ENCODE data around the gene IHH. TPM values are rescaled to one million over a fixed set of nuclear protein-coding genes. Genes with fewer than 3 reads are reported as not detected.
A peak's percentile ranks its signal among the peaks of the same experiment; 100 is the strongest.

The IHH gene
- total RNA-seq, 2 donors from 2014 or later, result 0.14 TPM; not detected in 1

DNA sequence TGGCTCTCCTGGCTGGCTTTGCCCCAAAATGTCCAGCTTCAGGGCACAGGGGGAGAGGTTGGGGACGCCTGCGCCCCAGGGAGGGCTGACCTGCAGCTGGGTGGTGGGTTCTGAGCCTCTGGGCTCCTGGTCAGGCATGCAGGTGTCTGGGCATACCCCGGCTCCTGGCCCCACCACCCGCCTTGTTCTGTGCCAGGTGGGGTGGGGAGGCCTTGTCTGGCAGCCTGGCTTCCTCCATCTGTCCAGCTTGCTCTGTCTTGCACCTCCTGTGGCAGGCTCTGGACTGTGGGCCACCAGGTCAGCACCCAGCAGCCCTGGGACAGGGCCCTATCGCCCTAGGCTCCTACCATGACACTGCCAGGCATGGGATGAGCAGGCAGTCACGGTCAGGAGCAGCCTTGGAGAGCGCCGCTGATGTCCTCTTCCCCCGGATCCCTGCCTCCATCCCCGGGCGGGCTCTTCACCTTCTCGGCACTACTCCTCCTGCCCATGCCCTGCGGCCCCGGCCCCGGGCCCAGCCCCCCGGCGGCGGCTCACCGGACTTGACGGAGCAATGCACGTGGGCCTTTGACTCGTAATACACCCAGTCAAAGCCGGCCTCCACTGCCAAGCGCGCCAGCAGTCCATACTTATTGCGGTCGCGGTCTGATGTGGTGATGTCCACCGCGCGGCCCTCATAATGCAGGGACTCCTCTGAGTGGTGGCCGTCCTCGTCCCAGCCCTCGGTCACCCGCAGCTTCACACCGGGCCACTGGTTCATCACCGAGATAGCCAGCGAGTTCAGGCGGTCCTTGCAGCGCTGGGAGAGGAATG lies 3.6 kb downstream of the IHH start:
- no peak for ATAC-seq
- H3K27ac Mint-ChIP-seq, result no peak overlapping the region
- DNase-seq (ENCODE audit: low spot score in 2 of 2), result no peak
- no peaks in the 10 kb centered on the region for H3K36me3 Mint-ChIP-seq
- H3K9me3 Mint-ChIP-seq, result no peaks in the 10 kb centered on the region

DNA sequence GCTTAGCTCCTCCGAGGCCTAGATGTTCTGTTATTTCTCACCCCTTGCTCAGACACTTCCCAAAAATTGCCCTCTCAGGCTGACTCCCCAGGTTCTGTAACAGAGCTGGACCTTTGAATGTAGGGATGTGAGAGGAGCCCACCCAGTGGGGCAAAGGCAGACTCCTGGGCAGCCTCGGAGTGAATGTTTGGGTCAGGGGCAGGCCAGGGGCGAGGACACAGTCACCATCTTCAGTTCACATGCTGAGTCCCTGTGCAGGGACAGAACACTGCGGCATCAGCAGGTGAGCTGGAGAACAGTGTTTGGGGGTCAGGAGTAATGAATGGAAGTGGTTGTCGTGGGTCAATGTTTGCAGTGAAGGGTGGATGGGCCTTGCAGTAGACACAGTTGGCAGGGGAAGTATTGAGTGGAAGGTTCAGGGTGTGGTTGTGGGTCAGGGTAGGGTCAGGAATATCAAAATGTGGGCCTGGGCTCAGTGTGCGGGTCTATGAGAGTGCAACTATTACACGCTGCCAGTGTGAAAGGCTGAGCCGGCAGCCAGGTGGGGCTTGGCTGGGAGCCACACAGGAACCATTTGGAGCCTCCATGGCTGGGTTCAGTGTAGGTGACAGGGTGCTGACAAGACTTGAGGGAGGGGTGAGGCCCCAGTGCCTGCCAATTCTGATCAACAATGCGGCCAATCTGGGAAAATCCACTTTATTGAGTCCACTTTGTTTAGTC lies 4.4 kb downstream of the IHH start:
- DNase-seq (ENCODE audit: low spot score in 2 of 2), result no peak
- no peak for ATAC-seq
- no peaks in the 10 kb centered on the region for H3K36me3 Mint-ChIP-seq
- H3K9me3 Mint-ChIP-seq, result no peaks in the 10 kb centered on the region
- no peak overlapping the region for H3K27ac Mint-ChIP-seq

DNA sequence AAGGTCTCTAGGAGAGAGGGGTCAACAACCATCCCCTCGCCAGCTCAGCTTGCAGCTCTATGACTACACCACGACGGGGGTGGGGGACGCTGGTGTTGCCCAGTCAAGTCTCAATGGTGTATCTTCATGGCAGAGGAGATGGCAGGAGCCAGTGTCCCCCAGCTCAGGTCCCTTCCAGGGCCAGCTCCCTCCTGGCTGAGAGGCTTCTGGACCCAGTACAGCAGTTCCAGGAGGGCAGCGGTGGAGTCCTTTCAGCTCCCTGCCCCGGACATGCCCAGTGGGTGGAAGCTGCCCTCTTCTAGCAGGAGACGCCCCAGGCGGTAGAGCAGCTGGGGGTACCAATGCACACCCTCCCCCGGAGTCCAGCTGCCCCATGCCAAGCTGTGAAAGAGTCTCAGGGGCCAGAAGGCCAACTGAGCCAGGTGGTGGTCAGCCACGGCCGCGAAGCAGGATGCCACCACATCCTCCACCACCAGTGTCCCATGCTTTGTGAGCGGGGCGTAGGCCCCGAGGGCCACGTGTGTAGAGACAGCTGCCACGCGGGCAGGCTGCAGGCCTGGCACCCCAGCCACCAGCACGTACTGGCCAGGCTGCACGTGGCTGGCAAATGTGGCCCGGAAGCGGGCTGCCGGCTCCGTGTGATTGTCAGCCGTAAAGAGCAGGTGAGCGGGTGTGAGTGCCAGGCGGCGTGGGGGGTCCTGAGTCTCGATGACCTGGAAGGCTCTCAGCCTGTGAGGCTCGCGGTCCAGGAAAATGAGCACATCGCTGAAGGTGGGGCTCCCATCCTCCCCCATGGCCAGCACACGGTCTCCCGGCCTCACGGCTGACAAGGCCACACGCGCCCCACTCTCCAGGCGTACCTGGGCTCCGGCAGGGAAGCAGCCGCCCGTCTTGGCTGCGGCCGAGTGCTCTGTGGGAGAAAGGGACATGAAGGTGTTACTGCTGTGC lies 5.5 kb downstream of the IHH start:
- Mint-ChIP-seq H3K9me3 (no peaks in the 10 kb centered on the region), H3K27ac (no peak overlapping the region), H3K36me3 (no peaks in the 10 kb centered on the region)
- ATAC-seq (no peak), DNase-seq (ENCODE audit: low spot score in 2 of 2) (no peak)

DNA sequence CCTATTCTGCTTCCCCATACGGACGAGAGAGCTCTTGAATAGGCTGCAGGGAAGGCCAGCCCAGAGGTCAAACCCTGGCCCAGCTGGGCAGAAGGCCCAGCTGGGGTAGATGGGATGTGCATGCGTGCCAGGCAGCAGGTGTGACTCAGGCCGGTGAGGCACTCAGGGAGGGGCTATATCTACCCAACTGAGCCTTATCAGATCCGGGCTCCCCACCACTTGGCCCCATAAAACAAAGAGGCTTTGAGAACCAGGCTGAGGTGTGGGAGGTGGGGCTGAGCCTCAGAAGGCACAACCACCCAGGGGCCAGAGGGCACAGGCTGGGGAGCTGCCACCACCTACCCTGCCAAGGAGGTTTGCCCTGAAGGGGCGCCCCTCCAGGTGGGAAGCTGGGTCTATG lies 11.4 kb downstream of the IHH start:
- Mint-ChIP-seq H3K36me3 (no peaks in the 10 kb centered on the region), H3K27ac (no peak overlapping the region), H3K9me3 (no peaks in the 10 kb centered on the region)
- ATAC-seq, result no peak
- DNase-seq (ENCODE audit: low spot score in 2 of 2), result no peak

DNA sequence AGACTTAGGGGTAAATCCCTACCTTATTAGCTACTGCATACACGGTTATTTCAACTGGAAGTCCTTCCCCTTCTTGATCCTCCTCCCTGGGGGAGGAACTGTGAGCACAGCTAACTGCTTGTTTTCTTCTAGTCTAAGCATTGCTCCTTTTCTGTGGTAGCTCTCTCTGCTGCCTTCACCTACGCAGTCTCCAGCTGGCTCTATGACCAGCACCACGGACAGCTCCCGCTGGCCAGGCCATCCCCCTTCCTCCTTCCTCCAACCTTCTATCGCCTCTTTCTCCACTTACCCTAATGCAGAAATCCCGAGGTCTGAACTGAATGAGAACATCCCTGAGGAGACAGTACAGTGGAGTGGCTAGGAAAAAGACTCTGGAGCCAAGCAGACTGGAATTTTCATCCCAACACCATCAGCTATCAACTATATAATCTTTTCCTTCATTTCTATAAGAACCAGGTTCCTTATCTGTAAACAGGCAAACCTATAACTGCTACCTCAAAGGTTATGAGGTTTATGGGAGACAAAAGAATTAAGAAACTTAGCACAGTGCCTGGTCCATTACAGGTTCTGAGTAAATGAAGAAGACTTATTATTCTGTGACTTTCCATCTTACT lies 14.7 kb downstream of the IHH start:
- no peak for ATAC-seq
- DNase-seq (ENCODE audit: low spot score in 2 of 2), result peak in 1 of 2 donors; percentile 23
- Mint-ChIP-seq H3K36me3 (no peaks in the 10 kb centered on the region), H3K9me3 (no peaks in the 10 kb centered on the region), H3K27ac (no peak overlapping the region)

DNA sequence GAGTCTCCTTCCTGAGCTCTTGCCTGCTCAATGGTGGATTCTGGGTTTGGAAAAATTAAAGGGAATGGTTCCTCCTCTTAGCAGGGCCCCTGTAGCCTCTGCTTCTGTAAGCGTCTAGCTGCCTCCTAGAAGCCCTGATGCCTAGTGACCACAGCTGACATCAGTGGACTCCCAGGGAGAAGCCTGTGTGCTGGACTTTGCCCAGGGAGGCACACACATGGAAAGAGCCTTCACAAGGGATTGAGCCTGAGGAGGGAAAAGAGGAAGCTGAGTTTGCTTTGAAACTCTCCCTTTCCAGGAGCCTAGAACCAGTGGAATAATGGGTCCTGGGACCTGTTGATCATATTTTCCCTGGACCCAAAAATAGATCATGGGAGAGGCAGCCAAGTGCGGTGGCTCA lies 18.0 kb downstream of the IHH start:
- H3K27ac Mint-ChIP-seq, result no peak overlapping the region
- DNase-seq (ENCODE audit: low spot score in 2 of 2) (no peak), ATAC-seq (no peak)
- no peaks in the 10 kb centered on the region for H3K9me3 Mint-ChIP-seq
- H3K36me3 Mint-ChIP-seq, result no peaks in the 10 kb centered on the region

DNA sequence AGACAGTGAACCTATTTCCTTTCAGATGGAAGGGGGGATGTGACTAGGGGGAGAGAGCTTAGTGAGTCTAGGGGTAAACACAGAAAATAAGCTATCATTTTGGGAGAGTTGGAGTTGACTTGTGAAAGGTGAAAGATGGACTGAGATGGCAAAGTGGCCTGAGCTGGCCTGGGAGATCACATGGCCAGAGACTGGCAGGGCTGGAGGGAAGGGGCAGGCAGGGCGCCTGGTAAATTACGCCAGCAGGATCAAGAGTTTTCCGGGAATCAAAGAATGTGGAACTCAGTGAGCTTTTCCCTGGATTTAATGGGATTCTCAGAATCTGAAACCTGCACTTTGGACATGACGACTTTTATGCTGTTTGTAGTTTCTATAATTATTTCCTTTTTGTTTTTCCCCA lies 18.6 kb downstream of the IHH start:
- H3K9me3 Mint-ChIP-seq, result no peaks in the 10 kb centered on the region
- H3K36me3 Mint-ChIP-seq, result no peaks in the 10 kb centered on the region
- ATAC-seq, result no peak
- H3K27ac Mint-ChIP-seq, result no peak overlapping the region
- no peak for DNase-seq (ENCODE audit: low spot score in 2 of 2)

DNA sequence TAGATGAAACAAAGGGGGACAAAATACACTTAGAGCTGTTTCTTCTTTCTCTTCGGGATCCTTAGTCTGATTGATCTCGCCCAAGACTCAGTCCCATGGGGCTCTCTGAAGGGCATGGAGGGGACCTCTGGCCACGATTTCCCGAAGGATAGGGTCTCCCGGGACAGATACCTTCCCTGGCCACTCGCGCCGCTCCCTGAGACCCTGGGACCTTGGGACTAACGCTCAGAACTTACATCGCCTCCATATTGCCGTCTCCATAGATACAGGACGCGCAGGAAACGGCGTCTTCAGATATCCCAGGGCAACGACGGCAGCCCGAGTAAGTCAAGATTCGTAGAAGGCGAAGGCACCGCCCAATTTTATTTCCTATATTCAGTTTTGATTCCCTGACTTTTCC lies 19.5 kb downstream of the IHH start, which contains the start of gene CFAP65:
TSS of gene CFAP65 (minus strand) at position 265 of the 400 bp plus-strand sequence. CDS start 2,468 bp downstream, outside the sequence.
- ATAC-seq, result peak in 1 of 2 donors; percentile 71
- peak in 1 of 2 donors; percentile 31 for DNase-seq (ENCODE audit: low spot score in 2 of 2)
- Mint-ChIP-seq H3K27ac (no peak within 1 kb of the TSS), H3K9me3 (no peaks in the 10 kb centered on the region), H3K36me3 (no peaks in the 10 kb centered on the region)

DNA sequence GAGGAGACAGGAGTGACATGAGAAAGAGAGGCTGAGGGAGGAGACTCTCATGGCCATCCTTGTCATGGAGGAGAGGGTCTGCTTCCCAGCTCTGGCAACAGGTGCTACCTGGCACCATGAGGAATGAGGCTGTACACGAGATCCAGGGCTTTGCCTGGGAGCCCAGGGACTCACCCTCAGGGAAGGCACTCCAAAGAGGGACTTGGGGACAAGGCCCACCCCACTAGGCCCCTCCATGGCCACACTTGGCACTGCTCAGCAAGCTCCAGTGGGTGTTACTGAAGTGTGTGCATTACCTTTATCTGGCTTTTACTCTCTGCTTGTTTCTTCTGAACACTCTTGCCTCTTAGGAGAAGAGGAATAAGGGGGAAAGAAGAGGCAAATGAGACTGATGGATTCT lies 22.1 kb downstream of the IHH start:
- no peaks in the 10 kb centered on the region for H3K9me3 Mint-ChIP-seq
- no peak for DNase-seq (ENCODE audit: low spot score in 2 of 2)
- H3K36me3 Mint-ChIP-seq, result no peaks in the 10 kb centered on the region
- ATAC-seq, result no peak
- no peak overlapping the region for H3K27ac Mint-ChIP-seq

DNA sequence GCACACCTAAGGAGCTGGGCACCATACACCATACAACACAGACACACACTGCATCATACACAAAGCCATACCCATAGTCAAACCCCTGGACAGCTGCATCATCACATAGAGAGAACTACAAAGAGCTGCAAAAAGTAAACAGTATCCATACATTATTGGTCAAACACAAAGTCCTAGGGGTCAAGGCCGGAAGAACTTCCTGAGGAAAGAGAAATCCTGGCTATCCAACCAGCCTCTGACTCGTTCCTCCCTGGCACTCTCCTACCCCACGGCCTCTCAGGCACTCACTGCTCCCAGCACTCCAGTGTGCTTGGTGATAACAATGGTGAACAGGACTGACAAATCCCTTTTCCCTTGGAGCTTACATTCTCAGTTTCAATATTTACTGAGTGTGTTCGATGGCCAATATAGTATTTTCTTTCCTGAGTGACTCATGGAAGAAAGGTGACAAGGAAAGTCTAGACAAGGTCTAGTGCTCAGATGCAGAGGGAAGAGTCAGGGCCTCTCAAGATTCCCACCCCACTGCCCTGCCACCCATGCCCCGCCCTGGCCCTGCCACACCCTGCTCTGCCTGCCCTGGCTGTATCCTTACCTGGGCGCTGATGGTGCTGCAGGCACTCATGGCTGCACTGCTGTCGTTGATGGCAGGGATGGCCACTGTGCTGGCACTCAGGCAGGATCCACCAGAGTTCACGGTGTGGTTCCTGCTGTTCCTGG lies 22.8 kb downstream of the IHH start:
- no peaks in the 10 kb centered on the region for H3K9me3 Mint-ChIP-seq
- H3K27ac Mint-ChIP-seq, result no peak overlapping the region
- H3K36me3 Mint-ChIP-seq, result no peaks in the 10 kb centered on the region
- DNase-seq (ENCODE audit: low spot score in 2 of 2) (no peak), ATAC-seq (no peak)

DNA sequence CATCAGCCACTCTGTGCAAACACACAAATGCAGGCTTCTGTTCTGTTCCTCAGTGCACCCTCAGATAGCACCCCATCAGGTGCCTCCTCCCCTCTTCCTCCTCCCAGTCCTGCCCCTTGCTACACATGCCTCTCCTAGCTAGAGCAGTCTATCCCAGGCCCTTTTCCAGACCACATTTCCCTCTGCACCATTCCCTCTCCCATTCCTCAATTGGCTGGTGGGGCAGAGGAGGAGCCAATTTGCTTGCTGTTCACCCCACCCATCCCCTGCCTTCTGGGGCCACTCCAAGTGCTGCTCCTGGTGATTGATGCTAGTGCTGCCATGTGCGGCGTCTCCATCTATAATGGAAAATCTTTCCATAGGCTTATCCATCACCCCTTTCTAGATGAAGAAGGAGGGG lies 24.8 kb downstream of the IHH start:
- no peaks in the 10 kb centered on the region for H3K9me3 Mint-ChIP-seq
- DNase-seq (ENCODE audit: low spot score in 2 of 2), result no peak
- ATAC-seq, result no peak
- no peak overlapping the region for H3K27ac Mint-ChIP-seq
- no peaks in the 10 kb centered on the region for H3K36me3 Mint-ChIP-seq

DNA sequence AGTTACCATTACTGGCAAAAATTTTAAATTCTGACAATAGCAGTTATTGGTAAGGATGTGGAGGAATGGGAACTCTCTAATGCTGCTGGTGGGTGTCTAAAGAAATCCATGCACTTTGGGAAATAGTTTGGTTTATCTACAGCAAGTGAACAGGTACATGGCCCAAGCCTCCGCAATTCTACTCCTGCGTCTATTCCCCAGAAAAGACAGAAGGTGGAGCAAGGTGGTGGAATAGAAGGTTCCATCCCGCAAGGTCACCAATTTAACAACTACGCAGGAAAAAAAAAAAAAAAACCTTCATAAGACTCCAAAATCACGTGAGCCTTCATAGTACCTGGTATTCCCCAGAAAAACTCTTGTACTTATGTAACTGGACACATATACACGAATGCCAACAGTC lies 25.9 kb downstream of the IHH start:
- Mint-ChIP-seq H3K27ac (no peak overlapping the region), H3K9me3 (no peaks in the 10 kb centered on the region), H3K36me3 (no peaks in the 10 kb centered on the region)
- ATAC-seq (no peak), DNase-seq (ENCODE audit: low spot score in 2 of 2) (no peak)

DNA sequence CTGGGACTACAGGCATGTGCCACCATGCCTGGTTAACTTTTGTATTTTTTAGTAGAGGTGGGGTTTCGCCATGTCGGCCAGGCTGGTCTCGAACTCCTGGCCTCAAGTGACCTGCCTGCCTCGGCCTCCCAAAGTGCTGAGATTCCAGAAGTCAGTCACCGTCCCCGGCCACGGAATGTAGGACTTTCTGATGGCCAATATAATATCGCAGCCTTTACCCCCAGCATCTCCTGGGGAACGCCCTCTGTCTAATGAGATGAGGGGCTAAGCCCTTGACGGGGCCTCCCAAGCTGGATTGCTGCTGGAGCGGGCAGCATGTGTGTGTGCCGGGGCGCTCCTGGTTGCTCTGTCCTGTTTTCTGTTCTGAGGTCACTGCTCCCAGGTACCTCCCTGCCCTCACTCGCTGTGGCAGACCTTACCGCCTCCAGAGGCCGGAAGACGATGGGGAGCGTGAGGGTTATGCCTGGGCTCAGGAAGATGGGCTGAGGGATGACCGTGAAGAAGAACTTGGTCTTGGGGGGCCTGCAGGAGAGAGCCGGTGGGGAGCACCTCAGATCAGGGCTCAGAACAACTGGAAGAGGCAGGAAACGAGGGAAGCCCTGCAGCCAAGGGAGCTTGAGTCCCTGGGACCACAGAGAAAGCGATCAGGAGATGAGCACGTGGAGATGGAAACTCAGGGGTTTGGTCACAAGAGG lies 28.5 kb downstream of the IHH start:
- no peaks in the 10 kb centered on the region for H3K36me3 Mint-ChIP-seq
- no peak overlapping the region for H3K27ac Mint-ChIP-seq
- DNase-seq (ENCODE audit: low spot score in 2 of 2), result no peak

DNA sequence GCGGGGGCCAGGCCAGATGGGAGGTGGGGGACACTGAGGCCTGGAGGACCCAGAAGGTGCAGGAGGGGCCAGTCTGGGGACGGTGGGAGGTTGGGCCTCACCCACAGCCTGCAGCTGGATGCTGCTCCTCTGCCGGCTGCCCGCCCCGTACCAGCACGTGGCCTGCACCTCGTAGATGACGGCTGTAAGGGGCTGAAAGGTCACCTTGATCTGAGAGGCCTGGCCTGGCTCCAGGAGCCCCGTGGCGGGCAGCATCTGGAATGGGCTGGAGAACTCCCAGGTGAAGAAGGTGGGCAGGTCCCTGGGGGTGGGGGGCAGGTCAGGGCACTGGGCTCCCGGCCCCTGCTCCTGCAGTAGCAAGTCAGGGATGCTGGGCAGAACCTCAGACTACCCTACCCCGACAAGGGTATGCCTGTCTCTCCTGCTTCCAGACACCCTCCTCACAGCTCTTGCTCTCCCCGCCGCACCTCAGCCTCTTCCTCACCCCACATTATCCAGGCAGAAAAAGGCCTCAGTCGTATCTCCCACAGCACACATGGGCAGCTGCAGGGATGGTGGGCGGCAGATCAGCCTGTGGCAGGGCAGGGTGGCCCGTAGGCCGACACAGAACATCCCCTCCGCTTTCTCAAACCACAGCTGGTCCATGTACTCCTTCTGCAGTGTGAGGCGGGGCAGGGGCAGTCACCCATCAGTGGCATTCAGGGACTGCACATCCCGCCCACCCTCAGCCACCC lies 29.5 kb downstream of the IHH start:
- DNase-seq (ENCODE audit: low spot score in 2 of 2) (no peak), ATAC-seq (no peak)
- no peak overlapping the region for H3K27ac Mint-ChIP-seq
- H3K9me3 Mint-ChIP-seq, result no peaks in the 10 kb centered on the region
- H3K36me3 Mint-ChIP-seq, result no peaks in the 10 kb centered on the region

More for the DNA sequence above, 28.5 kb downstream of the IHH start:
- no peaks in the 10 kb centered on the region for H3K9me3 Mint-ChIP-seq
- no peak for ATAC-seq

Measured in activated naive CD4-positive, alpha-beta T cell treated with anti-CD3 and anti-CD28 coated beads, Interleukin-2, amount 50 U/mL, for 72 hours (primary cell).